Measurements from ENCODE around the gene SHISAL2A.

- TF ChIP-seq POLR2AphosphoS5 (IDR thresholded peaks at IDR 0.05; ENCODE audit: low read depth, low read length) = no peak
- no peak for TF ChIP-seq POLR2A (IDR thresholded peaks at IDR 0.05; ENCODE audit: low read depth, low read length)
- TF ChIP-seq TAF1 (IDR thresholded peaks at IDR 0.05; ENCODE audit: borderline replicate concordance, low read depth, low read length) = no peak
Measured at GRCh38 chr1:52614671-52615070, 18.3 kb upstream of the SHISAL2A start.
